ENCODE measurements around the gene TSSK6.
"Not testable (repeated sequence)": the region's sequence is repeated elsewhere in the genome, so short reads cannot be mapped to it uniquely, and the experiment has no call there.

Gene TSSK6

DNA sequence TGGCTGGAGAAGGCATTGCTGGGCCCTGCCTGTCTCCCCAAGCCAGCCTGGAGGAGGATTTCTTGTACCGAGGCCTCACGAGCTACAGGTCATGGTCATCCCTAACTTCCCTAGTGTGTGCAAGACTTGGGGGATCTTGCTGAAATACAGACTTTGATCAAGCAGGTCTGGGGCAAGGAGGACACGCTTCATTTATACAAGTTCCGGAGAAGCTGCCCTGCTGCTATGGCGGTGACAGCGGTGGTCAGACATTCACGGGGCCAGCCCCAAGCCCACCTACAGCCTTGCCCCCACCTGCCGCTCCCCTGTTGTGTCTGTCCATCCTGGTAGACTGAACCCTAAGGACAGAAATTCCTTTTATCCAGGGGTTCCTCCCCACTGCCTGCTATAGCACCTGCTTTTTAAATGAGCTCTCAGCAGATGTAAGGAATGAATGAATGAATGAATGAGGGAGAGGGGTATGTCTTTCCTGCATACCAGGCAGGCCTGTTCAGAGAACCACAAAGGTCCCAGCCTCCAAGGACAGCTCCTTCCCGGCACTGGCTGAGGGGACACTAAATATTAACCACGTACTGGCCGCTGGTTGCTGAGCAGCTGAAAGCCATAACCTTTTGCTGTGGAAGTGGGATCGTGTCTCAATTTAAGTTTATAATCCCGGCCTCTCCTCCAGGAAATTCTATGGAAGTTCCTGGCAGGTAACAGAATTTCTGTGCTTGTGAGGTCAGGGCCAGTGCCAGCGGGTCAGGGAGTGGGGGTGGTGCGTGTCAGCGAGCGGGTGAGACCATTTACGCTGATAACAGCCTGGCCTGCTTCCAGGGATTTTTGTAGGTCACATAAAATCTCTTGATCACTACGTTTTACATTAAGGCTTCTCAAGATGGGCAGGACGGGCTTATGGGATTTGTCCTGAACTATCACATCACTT, 27.1 kb downstream of the TSSK6 start:
- DNase-seq (no peak), ATAC-seq (no peak)

- ATAC-seq (no peak), DNase-seq (no peak)
These were observed 28.0 kb downstream of the TSSK6 start for GRCh38 chr19:19487077-19487949.

GRCh38 chr19:19486343-19487076, 28.8 kb downstream of the TSSK6 start:
- DNase-seq: no peak
- no peak for ATAC-seq

DNA sequence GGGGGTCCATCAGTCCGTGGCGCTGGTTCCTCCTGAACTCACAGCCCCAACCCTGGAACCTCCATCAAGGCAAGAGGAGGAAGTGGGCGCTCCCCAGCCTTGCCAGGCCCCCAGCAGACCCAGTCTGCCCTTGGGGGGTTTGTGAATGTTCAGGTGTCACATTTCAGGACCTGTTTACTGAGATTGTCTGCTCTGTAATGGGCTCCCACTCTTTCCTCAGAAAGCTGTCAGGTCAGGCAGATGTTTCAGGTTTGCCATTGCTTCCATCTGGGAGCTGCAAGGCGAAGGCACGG, 29.4 kb downstream of the TSSK6 start:
- DNase-seq (no peak), ATAC-seq (no peak)

DNA sequence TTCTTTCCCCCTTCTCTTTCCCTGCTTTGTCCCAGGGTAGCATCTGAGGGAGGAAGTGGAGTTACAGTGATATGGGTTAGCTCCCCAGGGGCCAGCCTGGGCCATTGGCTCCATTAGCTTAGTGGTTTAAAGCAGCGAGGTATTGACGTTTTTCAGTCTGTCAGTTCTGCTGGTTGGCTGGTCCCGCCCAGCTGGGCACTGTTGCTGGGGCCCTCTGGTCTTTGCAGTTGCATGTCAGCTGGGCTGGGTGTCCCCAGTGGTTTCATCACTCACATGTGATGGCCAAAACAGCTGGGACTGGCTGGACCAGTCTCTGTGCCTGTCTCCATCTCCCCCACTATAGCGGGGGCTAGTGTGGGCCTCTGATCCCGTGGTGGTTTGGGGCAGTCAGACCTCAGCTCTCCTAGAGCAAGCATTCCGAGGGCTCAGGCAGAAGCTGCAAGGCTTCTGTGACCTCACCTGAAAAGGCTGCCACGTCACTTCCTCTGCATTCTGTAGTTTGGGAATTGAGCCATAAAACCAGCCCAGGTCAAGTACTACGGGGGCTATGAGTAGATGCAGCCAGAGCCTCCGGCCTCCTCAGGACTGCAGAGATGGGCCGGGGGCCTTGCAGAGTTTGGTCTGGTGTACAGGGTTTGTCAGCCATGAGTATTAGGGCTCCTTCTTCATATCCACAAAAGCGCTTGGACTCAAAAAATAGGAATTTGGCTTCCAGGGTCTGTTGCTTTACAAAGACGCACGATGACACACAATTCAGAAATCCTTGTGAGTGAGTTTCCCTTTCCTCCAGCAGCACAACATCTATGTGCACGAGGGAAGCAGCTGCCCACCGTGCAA, 30.0 kb downstream of the TSSK6 start:
- DNase-seq (no peak), ATAC-seq (no peak)

DNA sequence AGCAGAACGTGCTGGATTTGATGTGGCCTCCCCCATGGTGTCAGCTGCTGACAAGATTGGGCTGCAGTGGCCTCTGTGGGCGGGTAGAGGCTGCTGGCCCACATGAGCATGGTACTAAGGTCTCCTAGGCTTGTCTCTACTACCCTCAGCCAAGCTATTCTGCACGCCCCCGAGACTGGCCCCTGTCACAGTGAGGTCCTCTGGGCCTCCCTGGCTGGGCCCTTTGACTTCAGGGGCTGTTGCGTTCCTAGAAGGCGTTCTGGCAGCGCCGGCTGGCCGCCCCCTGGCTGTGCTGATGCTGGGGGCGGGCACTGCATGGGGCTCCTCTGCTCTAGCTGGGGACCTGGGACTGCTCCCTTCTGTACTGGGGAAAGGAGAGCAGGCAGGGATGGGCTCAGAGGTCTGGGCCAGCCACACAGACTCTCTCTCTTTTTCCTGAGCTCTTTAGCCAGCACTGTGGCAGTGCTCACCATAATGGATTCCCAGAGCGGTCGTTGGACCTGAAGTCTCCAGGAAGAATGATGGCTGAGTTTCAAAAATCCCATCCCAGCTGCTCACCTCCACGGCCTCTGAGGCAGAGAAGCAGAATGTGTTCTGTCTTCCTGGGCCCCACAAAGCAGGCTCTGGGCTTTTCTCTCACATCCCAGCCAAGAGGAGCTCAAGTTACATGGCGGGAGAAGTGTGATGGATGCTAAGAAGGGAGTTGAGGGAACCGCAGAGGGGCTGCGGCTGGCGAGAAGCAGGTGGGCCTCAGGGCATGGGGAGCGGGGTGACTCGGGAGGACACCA, 32.3 kb downstream of the TSSK6 start:
- DNase-seq: no peak
- ATAC-seq: no peak

DNA sequence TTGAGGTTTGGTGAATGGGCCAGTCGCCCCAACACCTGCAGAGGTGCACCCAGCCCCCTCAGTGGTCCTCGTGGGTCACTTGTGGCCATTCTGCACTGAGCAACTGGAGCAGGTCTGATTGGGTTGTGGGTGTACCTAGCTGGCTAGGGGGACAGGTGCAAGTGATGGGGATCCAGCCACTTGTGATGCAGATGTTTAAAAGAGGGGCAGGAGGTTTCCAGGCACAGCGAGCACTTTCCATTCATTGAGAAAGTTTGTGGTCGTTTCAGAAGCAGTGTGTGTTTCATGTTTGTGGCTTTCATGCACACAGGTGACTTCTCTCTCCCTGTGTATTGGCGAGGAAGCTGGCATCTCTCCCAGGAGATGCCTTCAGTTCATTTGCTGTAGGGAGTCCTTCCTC, 34.7 kb downstream of the TSSK6 start:
- no peak for DNase-seq
- peak; percentile 68 for ATAC-seq

- no peak for ATAC-seq
These were observed 37.5 kb downstream of the TSSK6 start for GRCh38 chr19:19477705-19478383.

DNA sequence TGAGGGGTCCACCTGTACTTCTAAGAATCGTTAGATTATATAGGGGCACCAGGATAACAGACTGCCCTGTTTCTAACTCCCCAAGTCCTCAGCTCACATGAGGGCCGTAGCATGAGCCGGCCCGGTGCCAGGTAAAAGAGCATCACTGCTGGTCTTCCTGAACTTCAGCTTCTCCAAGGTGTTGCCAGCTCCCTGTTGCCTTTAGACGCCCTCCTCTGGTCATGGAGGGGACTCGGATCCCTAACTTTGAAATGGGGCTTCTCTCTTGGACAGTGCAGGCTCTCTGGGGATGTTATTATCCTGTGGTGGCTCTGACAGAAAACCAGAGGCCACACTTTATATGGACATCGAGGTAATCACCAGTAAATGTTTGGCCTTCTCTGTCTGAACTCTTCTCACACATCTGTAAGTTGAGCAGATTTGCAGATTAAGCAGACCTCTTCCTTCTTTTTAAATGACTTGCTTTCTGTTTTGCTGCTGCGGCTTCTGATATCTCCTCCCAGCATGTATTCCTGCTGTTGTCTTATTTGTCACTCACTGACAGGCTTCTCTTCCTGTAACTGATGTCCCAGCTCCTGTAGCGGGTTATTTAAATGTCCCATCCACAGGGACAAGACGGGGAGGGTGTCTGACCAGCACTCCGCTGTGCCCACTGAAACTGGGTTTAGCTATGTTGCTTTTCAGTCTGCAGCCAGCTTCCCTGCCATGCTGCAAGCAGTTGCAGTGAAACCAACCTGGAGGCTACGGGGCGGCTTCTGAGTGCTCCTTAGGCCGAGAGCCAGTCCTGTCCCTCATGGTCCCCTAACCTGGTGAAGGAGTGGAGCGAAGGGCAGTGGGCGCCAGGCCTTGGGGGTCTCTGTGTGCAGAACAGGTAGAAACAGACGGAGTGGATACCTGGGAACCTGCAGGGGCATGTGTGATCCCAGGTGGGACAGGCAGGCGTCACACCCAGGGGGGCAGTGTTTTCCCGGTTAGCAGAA, 39.2 kb downstream of the TSSK6 start:
- no peak for ATAC-seq
- no peak for DNase-seq

More at GRCh38 chr19:19477705-19478383, 37.5 kb downstream of the TSSK6 start:
- DNase-seq: no peak

GRCh38 chr19:19475015-19475765, 40.2 kb downstream of the TSSK6 start:
- ATAC-seq (no peak), DNase-seq (no peak)

- DNase-seq, ATAC-seq: not testable (repeated sequence)
These were observed 43.2 kb downstream of the TSSK6 start for GRCh38 chr19:19472106-19472505.

GRCh38 chr19:19471682-19472081, 43.7 kb downstream of the TSSK6 start:
- DNase-seq: no peak

GRCh38 chr19:19470579-19470978, 44.8 kb downstream of the TSSK6 start:
- DNase-seq: no peak
- no peak for ATAC-seq

More at GRCh38 chr19:19471682-19472081, 43.7 kb downstream of the TSSK6 start:
- no peak for ATAC-seq

DNA sequence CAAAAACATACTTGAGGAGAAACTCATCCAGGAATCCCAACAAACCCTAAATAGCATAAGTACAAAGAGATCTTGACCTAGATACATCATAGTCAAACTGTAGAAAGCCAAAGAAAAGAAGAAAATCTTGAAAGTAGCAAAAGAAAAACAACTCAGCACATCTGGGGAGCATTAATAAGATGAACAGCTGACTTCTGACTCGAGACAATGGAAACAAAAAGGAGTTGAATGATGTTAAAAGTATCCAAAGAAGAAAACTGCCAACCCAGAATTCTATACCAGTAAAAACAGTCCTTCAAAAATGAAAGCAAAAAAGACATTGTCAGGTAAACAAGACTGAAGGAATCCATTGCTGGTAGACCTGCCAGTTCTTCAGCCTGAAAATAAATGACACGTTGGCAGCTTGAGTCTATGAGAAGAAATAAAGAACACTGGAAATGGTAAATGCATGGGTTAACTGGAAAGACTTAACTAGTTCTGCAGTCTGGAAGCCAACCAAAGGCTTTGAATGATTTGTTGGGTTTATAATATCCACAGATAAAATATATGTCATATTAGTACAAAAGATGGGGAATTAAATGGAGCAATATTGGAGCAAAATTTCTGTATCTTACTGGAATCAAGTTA, 46.8 kb downstream of the TSSK6 start:
- DNase-seq (no peak), ATAC-seq (no peak)

- DNase-seq: no peak
These were observed 49.1 kb downstream of the TSSK6 start for GRCh38 chr19:19466201-19466600.

GRCh38 chr19:19465436-19466070, 49.8 kb downstream of the TSSK6 start:
- ATAC-seq (no peak), DNase-seq (no peak)

More at GRCh38 chr19:19466201-19466600, 49.1 kb downstream of the TSSK6 start:
- no peak for ATAC-seq

All from stimulated activated naive CD8-positive, alpha-beta T cell treated with anti-CD3 and anti-CD28 coated beads, Interleukin-15, Interleukin-2, amounts not matched to agents 100 U/mL and 50 U/mL, for 24 hours (primary cell).